ENCODE results near the gene ADM2.

ADM2 gene

GRCh38 chr22:50483977-50484853 lies 2.9 kb downstream of the ADM2 start:
- peaks cover 9% of the 10 kb centered on the region for H3K4me1 Mint-ChIP-seq (ENCODE audit: low read depth)
- no peaks in the 10 kb centered on the region for H3K36me3 Mint-ChIP-seq
- H3K9me3 Mint-ChIP-seq (ENCODE audit: low read depth), result no peaks in the 10 kb centered on the region
- H3K27ac Mint-ChIP-seq, result no peak overlapping the region
- H3K27me3 Mint-ChIP-seq, result no peaks in the 10 kb centered on the region
- H3K4me3 Mint-ChIP-seq, result no peak overlapping the region

GRCh38 chr22:50485221-50486131 lies 4.1 kb downstream of the ADM2 start:
- Mint-ChIP-seq H3K4me1 (ENCODE audit: low read depth) (peaks cover 3% of the 10 kb centered on the region), H3K27ac (no peak overlapping the region), H3K4me3 (no peak overlapping the region), H3K36me3 (no peaks in the 10 kb centered on the region), H3K27me3 (no peaks in the 10 kb centered on the region), H3K9me3 (ENCODE audit: low read depth) (no peaks in the 10 kb centered on the region)

- Mint-ChIP-seq H3K4me3 (no peak within 1 kb of the TSS), H3K4me1 (ENCODE audit: low read depth) (peaks cover 9% of the 10 kb centered on the region), H3K27ac (no peak within 1 kb of the TSS)
Measured at GRCh38 chr22:50486561-50487289, 5.4 kb downstream of the ADM2 start, which contains the start of gene MIOX. Gene MIOX, plus strand, starts transcription at chr22:50486859. Its CDS starts 39 bp downstream, at chr22:50486898.

GRCh38 chr22:50487290-50488005 lies 6.1 kb downstream of the ADM2 start:
- no peak overlapping the region for H3K27ac Mint-ChIP-seq
- H3K4me1 Mint-ChIP-seq (ENCODE audit: low read depth), result peaks cover 9% of the 10 kb centered on the region

More at GRCh38 chr22:50486561-50487289, 5.4 kb downstream of the ADM2 start, which contains the start of gene MIOX:
- Mint-ChIP-seq H3K27me3 (no peaks in the 10 kb centered on the region), H3K36me3 (no peaks in the 10 kb centered on the region), H3K9me3 (ENCODE audit: low read depth) (no peaks in the 10 kb centered on the region)

GRCh38 chr22:50488006-50488677 lies 6.8 kb downstream of the ADM2 start:
- Mint-ChIP-seq H3K4me1 (ENCODE audit: low read depth) (peaks cover 9% of the 10 kb centered on the region), H3K9me3 (ENCODE audit: low read depth) (no peaks in the 10 kb centered on the region), H3K36me3 (no peaks in the 10 kb centered on the region), H3K27ac (no peak overlapping the region), H3K27me3 (no peaks in the 10 kb centered on the region), H3K4me3 (no peak overlapping the region)

More at GRCh38 chr22:50487290-50488005, 6.1 kb downstream of the ADM2 start:
- Mint-ChIP-seq H3K4me3 (no peak overlapping the region), H3K36me3 (no peaks in the 10 kb centered on the region), H3K27me3 (no peaks in the 10 kb centered on the region), H3K9me3 (ENCODE audit: low read depth) (no peaks in the 10 kb centered on the region)

DNA sequence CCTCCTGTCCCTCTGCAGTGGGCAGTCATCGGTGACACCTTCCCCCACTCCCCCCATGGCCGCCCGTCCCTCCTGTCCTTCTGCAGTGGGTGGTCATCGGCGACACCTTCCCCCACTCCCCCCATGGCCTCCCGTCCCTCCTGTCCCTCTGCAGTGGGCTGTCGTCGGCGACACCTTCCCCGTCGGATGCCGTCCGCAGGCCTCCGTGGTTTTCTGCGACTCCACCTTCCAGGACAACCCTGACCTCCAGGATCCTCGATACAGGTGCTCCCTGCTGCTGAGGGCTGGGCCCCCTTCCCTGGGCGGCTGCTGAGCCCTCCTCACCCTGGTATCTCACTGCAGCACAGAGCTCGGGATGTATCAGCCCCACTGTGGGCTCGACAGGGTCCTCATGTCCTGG lies 7.5 kb downstream of the ADM2 start:
- H3K9me3 Mint-ChIP-seq (ENCODE audit: low read depth), result no peaks in the 10 kb centered on the region
- H3K27me3 Mint-ChIP-seq, result no peaks in the 10 kb centered on the region
- H3K4me3 Mint-ChIP-seq, result no peak overlapping the region
- H3K4me1 Mint-ChIP-seq (ENCODE audit: low read depth), result peaks cover 9% of the 10 kb centered on the region
- H3K36me3 Mint-ChIP-seq, result no peaks in the 10 kb centered on the region
- no peak overlapping the region for H3K27ac Mint-ChIP-seq

DNA sequence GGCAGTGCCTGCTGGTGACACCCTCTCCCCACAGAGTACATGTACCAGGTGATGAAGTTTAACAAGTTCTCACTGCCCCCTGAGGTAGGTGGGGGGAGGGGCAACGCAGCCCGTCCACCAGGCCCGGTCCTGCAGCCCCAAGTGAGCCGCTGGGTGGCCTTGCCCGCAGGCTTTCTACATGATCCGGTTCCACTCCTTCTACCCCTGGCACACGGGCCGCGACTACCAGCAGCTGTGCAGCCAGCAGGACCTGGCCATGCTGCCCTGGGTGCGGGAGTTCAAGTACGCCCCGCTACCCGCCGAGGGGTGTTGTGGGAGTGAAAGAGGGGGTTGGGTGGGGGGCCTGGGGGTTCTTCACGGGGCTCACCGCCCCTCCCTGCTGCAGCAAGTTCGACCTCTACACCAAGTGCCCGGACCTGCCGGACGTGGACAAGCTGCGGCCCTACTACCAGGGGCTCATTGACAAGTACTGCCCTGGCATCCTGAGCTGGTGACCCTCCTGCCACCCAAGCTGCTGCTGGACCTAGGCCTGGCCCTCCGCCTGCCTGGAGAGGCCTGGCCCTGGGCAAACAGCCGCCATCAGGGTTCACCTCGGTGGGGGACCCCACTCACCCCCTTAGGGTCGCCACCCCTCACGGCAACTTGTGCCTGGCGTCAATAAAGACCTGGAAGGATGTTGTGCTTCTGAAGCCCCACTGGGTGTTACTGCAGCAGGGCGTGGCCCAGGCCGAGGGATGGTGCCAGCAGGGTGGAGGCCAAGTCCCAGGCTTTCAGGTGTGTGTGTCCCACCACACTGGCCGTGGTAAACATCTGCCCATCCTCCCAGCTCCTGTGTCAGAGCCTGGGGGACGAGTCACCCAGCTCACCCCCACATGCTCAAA lies 8.3 kb downstream of the ADM2 start:
- H3K4me1 Mint-ChIP-seq (ENCODE audit: low read depth), result peaks cover 9% of the 10 kb centered on the region
- no peak overlapping the region for H3K27ac Mint-ChIP-seq
- H3K4me3 Mint-ChIP-seq, result no peak overlapping the region
- no peaks in the 10 kb centered on the region for H3K27me3 Mint-ChIP-seq
- no peaks in the 10 kb centered on the region for H3K9me3 Mint-ChIP-seq (ENCODE audit: low read depth)
- no peaks in the 10 kb centered on the region for H3K36me3 Mint-ChIP-seq

DNA sequence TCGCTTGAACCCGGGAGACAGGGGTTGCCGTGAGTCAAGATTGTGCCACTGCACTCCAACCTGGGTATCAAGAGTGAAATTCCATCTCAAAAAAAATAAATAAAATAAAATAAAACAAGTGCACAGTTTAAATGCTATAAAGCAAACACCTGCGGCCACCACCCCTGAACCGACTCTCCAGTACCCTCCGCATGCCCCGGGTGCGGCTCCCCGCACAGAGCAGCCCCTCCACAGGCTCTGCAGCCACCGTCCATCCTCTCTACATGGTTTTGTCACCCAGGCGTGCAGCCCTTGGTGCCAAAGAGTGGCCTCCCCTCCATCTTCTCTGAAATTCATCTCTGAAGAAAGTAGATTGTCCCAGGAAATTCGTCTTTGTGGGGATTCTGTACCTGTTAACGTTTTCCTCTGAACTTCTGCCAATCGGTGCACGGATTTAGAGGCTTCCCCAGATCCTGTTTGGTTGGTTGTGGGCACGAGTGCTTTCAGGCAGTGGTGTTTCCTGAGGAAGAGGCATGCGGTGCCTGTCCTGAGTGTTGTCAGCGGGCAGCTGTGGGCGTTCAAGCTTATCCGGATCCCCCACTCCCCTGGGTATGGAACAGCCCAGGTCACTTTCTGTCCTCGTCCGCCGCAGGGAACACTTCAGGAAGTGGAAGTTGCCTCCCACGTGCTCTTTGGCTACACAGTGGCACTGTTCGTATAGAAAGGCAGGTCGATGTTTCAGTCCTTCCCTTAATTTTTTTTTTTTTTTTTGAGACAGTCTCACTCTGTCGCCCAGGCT lies 9.4 kb downstream of the ADM2 start:
- Mint-ChIP-seq H3K9me3 (ENCODE audit: low read depth) (no peaks in the 10 kb centered on the region), H3K27ac (peak overlapping the region; percentile 66), H3K4me3 (peak overlapping the region; percentile 32), H3K27me3 (no peaks in the 10 kb centered on the region), H3K4me1 (ENCODE audit: low read depth) (peaks cover 6% of the 10 kb centered on the region), H3K36me3 (no peaks in the 10 kb centered on the region)

DNA sequence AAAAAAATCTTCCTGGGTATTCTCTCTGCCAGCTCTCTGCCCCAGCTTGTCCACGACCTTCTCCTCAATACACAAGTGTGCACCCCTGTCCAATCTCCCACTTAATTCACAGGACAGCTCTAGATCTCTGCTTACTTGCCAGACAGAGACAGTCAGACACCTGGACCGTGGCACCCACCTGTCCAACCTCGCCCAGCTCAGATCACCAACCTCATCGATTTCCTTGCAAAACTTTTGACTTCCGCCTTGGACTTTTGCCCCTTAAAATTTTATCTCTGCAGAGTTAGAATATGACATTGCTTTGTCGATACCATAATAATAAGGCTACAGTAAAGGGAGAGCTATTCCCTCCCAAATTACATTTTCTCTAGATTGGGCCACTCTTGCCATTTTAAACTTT lies 15.8 kb downstream of the ADM2 start:
- Mint-ChIP-seq H3K27me3 (no peaks in the 10 kb centered on the region), H3K36me3 (no peaks in the 10 kb centered on the region), H3K4me3 (no peak overlapping the region), H3K4me1 (ENCODE audit: low read depth) (peaks cover 6% of the 10 kb centered on the region), H3K27ac (no peak overlapping the region), H3K9me3 (ENCODE audit: low read depth) (no peaks in the 10 kb centered on the region)

DNA sequence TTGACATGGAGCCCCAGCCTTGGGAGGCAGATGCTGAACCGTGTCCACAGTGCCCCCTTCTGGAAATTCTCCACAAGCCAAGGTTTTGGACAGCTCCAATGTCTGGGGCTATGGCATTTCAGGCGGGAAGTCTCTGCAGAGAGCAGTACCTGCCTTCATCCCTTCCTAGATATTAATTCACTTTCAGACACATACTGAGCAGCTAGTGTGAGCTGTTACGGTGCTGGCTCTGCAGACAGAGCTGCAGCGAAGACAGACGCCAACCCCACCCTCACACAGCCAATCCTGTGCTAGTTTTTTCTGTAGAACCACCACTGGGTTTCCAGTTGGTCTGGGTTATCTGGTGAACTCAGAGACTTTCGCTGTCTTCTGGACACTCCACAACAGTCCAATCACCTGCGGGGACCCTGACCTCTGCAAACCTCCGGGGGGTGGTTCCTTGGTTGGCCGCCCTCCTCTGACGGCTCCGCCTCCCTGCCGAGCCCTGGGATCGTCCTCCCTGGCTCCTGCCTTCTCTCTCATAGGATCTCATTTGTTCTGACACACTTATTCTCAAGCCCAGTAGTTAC lies 17.1 kb downstream of the ADM2 start:
- peaks cover 6% of the 10 kb centered on the region for H3K4me1 Mint-ChIP-seq (ENCODE audit: low read depth)
- H3K36me3 Mint-ChIP-seq, result no peaks in the 10 kb centered on the region
- H3K4me3 Mint-ChIP-seq, result peak overlapping the region; percentile 41
- H3K27me3 Mint-ChIP-seq, result no peaks in the 10 kb centered on the region
- H3K27ac Mint-ChIP-seq, result no peak overlapping the region
- no peaks in the 10 kb centered on the region for H3K9me3 Mint-ChIP-seq (ENCODE audit: low read depth)

- no peaks in the 10 kb centered on the region for H3K9me3 Mint-ChIP-seq (ENCODE audit: low read depth)
- peaks cover 6% of the 10 kb centered on the region for H3K4me1 Mint-ChIP-seq (ENCODE audit: low read depth)
- no peak overlapping the region for H3K4me3 Mint-ChIP-seq
- H3K27me3 Mint-ChIP-seq, result no peaks in the 10 kb centered on the region
- no peaks in the 10 kb centered on the region for H3K36me3 Mint-ChIP-seq
- H3K27ac Mint-ChIP-seq, result no peak overlapping the region
Measured at GRCh38 chr22:50500452-50500851, 19.1 kb downstream of the ADM2 start.

- H3K4me1 Mint-ChIP-seq (ENCODE audit: low read depth), result peaks cover 6% of the 10 kb centered on the region
- no peaks in the 10 kb centered on the region for H3K36me3 Mint-ChIP-seq
- peak overlapping the region; percentile 34 for H3K27ac Mint-ChIP-seq
- no peaks in the 10 kb centered on the region for H3K27me3 Mint-ChIP-seq
- H3K9me3 Mint-ChIP-seq (ENCODE audit: low read depth), result no peaks in the 10 kb centered on the region
- no peak overlapping the region for H3K4me3 Mint-ChIP-seq
Measured at GRCh38 chr22:50502096-50502495, 20.8 kb downstream of the ADM2 start.
